K562 (cell line): ENCODE measurements around the gene KIFC3. TPM values are rescaled to one million over a fixed set of nuclear protein-coding genes. Genes with fewer than 3 reads are reported as not detected.

Source experiments
- HDAC6 ChIP-seq: IDR thresholded peaks from 2 replicates; pipeline ENCODE4 v1.6.1; 2012; ENCODE audit warnings: low read depth, mild to moderate bottlenecking, control low read depth, inconsistent platforms, low read length, moderate library complexity
- WHSC1 ChIP-seq: IDR thresholded peaks from one replicate; pipeline ENCODE4 v1.6.1; 2012; ENCODE audit warnings: low read length, control low read depth, inconsistent platforms
- polyA plus RNA-seq, 8 experiments: library from polyadenylated mRNA; depleted of rRNA in 4 of 8; stranded (reverse) in 5 of 8; unstranded in 3 of 8; fragments of >200 nt; fragmentation: Nextera tagmentation in 2 of 8; fragmentation: Illumina TruSeq in 1 of 8; extraction: Ambion mirVana in 2 of 8; extraction: Trizol in 1 of 8; gene quantifications; 2 replicates each; pipeline versions ENCODE4 v1.2.1 to v1.2.3, GENCODE V29; 2011 to 2014; ENCODE audit warnings: inconsistent platforms in 1 of 8, missing spikeins in 1 of 8
- total RNA-seq, 7 experiments: library from RNA; depleted of rRNA in 6 of 7; stranded (reverse); fragments of >200 nt in 6 of 7; fragmentation: Illumina TruSeq in 2 of 7; extraction: Trizol in 2 of 7; gene quantifications; 2 replicates each; pipeline versions ENCODE4 v1.2.1 to v1.2.3, GENCODE V29; 2011 to 2021; ENCODE audit warnings: low replicate concordance in 1 of 7
- TF ChIP-seq, protein P1 (sequence below), 2 experiments: fragments of 450-650 bp in 1 of 2; sonication (generic) in 1 of 2; formaldehyde crosslinking in 1 of 2; IDR thresholded peaks; 2 replicates each; pipeline versions ENCODE4 v1.7.1 to v1.9.0; 2016 to 2022; ENCODE audit warnings: inconsistent platforms in 1 of 2, mild to moderate bottlenecking in 1 of 2, missing genetic modification reagents in 1 of 2

The KIFC3 gene
- total and polyA plus RNA-seq, 9 of the 15 experiments (the other 6 are each of a cell fraction or from before 2014, with no cell fraction given) = 0.23 to 105 (median 26.2) TPM

DNA sequence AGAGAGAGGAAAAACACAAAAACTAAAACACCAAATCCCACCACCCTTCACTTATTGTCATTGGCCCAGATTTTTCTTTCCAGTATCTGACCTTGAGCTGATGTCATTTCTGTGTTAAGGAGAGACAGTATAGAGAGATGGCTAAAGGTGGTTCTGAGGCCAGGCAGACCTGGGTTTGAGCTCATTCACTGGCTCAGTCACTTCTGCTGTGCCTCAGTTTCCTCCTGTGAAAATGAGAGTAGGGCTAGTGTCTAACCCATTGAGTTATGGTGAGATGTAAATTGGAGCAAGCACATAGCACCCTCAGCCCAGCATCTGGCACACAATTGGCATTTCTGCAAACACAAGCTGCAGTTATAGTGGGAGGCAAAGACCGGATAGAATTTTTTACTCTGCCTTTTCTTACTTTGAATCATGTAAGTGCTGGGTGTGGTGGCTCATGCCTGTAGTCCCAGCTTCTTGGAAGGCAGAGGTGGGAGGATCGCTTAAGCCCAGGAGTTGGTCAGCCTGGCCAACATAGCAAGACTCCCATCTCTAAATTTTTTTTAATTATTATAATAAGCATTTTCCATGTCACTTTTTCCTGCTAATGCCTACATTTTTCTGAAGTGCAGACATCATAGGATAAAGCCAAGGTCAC lies 6.4 kb upstream of the KIFC3 start (continued):
- TF ChIP-seq, protein P1, sequence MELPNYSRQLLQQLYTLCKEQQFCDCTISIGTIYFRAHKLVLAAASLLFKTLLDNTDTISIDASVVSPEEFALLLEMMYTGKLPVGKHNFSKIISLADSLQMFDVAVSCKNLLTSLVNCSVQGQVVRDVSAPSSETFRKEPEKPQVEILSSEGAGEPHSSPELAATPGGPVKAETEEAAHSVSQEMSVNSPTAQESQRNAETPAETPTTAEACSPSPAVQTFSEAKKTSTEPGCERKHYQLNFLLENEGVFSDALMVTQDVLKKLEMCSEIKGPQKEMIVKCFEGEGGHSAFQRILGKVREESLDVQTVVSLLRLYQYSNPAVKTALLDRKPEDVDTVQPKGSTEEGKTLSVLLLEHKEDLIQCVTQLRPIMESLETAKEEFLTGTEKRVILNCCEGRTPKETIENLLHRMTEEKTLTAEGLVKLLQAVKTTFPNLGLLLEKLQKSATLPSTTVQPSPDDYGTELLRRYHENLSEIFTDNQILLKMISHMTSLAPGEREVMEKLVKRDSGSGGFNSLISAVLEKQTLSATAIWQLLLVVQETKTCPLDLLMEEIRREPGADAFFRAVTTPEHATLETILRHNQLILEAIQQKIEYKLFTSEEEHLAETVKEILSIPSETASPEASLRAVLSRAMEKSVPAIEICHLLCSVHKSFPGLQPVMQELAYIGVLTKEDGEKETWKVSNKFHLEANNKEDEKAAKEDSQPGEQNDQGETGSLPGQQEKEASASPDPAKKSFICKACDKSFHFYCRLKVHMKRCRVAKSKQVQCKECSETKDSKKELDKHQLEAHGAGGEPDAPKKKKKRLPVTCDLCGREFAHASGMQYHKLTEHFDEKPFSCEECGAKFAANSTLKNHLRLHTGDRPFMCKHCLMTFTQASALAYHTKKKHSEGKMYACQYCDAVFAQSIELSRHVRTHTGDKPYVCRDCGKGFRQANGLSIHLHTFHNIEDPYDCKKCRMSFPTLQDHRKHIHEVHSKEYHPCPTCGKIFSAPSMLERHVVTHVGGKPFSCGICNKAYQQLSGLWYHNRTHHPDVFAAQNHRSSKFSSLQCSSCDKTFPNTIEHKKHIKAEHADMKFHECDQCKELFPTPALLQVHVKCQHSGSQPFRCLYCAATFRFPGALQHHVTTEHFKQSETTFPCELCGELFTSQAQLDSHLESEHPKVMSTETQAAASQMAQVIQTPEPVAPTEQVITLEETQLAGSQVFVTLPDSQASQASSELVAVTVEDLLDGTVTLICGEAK (IDR thresholded peaks at IDR 0.05) = 0 out of 2 replicates have a peak, but pooled peaks have one; percentile 26
- TF ChIP-seq, protein P1 (CRISPR knock-in tag; IDR thresholded peaks at IDR 0.05) = no peak
- TF ChIP-seq WHSC1 (no peak), HDAC6 (no peak)
